Glutamatergic neuron (in vitro differentiated cells): ENCODE data around the gene EDEM3. TPM values are rescaled to one million over a fixed set of nuclear protein-coding genes. Genes with fewer than 3 reads are reported as not detected.

Experiments used
- DNase-seq: peaks from one replicate; pipeline ENCODE4 v3.0.0; 2022
- H3K27ac Mint-ChIP-seq: one replicate; pipeline ENCODE4 v1.8.0; 2020; ENCODE audit warnings: mild to moderate bottlenecking, mixed read lengths, inconsistent platforms; ENCODE audit not compliant: unreplicated experiment
- H3K27me3 Mint-ChIP-seq: one replicate; pipeline ENCODE4 v1.8.0; 2020; ENCODE audit warnings: mild to moderate bottlenecking, moderate library complexity, mixed read lengths, inconsistent platforms; ENCODE audit not compliant: unreplicated experiment
- H3K36me3 Mint-ChIP-seq: one replicate; pipeline ENCODE4 v1.8.0; 2020; ENCODE audit warnings: mild to moderate bottlenecking, mixed read lengths, inconsistent platforms; ENCODE audit not compliant: unreplicated experiment
- H3K4me1 Mint-ChIP-seq: one replicate; pipeline ENCODE4 v1.8.0; 2020; ENCODE audit warnings: mild to moderate bottlenecking, low read depth, mixed read lengths, inconsistent platforms; ENCODE audit not compliant: unreplicated experiment
- H3K4me3 Mint-ChIP-seq: one replicate; pipeline ENCODE4 v1.8.0; 2020; ENCODE audit warnings: mild to moderate bottlenecking, mixed read lengths, inconsistent platforms; ENCODE audit not compliant: unreplicated experiment
- H3K9me3 Mint-ChIP-seq: one replicate; pipeline ENCODE4 v1.8.0; 2020; ENCODE audit warnings: mild to moderate bottlenecking, moderate library complexity, mixed read lengths, inconsistent platforms; ENCODE audit not compliant: unreplicated experiment
- total RNA-seq: library from RNA; stranded (reverse); fragmentation: NEBNext Ultra II Directional; extraction: Animal tissue kit (Norgen Biotek cat#: 25700); gene quantifications from one replicate; pipeline ENCODE4 v1.2.1, GENCODE V29; 2021; ENCODE audit not compliant: unreplicated experiment
- TF ChIP-seq, protein P1 (sequence below): fragments of 200-600 bp; sonication (generic); IDR thresholded peaks from one replicate; pipeline ENCODE4 v1.5.0; 2021; ENCODE audit not compliant: partially characterized antibody, unreplicated experiment

EDEM3 gene
- total RNA-seq, 1 donor from 2014 or later = 23.6 TPM

DNA sequence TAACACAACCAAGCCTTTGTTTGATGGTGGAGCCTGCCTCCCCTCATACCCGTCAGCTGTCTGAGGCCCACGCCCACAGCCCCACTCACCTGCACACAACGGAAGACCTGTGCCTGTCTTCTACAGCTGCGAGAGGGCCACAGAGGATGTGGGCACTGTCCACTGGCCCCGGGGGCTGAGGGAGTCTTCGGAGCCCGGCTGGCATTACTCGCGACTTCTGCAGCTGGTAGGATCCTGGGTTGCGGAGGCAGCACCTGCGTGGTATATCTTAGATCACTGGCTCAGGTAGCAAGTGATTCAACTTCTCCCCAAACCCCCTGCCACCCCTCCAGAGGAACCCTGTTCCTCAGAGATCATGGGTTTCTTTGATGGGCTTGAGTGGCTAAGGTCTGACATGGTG, 109.9 kb downstream of the EDEM3 start:
- Mint-ChIP-seq H3K36me3 (peaks cover 14% of the 10 kb centered on the region), H3K4me1 (no peaks in the 10 kb centered on the region), H3K27ac (no peak overlapping the region), H3K4me3 (no peak overlapping the region), H3K27me3 (peaks cover 2% of the 10 kb centered on the region), H3K9me3 (peaks cover 4% of the 10 kb centered on the region)
- TF ChIP-seq, protein P1, sequence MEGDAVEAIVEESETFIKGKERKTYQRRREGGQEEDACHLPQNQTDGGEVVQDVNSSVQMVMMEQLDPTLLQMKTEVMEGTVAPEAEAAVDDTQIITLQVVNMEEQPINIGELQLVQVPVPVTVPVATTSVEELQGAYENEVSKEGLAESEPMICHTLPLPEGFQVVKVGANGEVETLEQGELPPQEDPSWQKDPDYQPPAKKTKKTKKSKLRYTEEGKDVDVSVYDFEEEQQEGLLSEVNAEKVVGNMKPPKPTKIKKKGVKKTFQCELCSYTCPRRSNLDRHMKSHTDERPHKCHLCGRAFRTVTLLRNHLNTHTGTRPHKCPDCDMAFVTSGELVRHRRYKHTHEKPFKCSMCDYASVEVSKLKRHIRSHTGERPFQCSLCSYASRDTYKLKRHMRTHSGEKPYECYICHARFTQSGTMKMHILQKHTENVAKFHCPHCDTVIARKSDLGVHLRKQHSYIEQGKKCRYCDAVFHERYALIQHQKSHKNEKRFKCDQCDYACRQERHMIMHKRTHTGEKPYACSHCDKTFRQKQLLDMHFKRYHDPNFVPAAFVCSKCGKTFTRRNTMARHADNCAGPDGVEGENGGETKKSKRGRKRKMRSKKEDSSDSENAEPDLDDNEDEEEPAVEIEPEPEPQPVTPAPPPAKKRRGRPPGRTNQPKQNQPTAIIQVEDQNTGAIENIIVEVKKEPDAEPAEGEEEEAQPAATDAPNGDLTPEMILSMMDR = no peak
- DNase-seq = no peak

DNA sequence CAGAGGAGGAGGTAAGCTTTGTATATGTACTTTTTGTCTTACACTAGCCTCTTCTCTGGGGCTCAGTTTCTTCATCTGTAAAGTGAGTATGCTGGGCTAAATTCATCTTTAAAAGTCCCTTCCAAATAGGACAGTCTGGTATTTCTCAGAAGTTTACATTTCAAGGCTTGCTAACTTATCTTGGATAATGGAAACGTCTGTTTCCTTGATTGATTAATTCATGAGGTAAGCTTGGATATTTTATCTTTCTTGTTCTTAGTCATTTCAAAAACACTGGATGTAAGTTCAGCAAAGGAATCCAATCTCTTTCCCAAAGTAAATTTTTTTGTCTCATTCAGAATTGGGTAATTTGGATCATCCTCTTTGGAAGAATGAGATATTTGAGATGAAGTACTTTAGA, 111.0 kb downstream of the EDEM3 start:
- Mint-ChIP-seq H3K27me3 (peaks cover 2% of the 10 kb centered on the region), H3K4me1 (no peaks in the 10 kb centered on the region), H3K9me3 (peaks cover 5% of the 10 kb centered on the region), H3K4me3 (no peak overlapping the region), H3K27ac (no peak overlapping the region), H3K36me3 (peaks cover 9% of the 10 kb centered on the region)
- TF ChIP-seq, protein P1 = no peak
- no peak for DNase-seq

DNA sequence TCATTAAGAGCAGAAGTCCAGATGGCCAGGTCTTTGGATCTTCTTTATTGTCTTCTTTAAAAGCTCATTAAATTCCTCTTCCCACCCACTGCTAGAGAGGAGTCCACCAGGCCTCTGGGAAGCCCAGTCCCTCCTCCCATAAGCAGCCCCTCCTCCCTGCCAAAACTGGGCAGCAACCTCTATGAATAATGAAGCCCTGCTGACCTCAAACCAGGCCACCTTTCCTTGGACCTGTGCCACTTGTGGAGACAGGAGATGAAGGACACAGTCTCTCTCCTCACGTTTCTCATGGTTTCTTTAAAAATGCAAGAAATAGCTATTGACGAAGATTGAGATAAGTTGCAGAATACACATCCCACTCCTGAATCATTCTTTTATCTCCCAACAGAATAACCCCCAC, 112.8 kb downstream of the EDEM3 start:
- H3K4me3 Mint-ChIP-seq = no peak overlapping the region
- TF ChIP-seq, protein P1 = no peak

GRCh38 chr1:184640505-184640904, 114.2 kb downstream of the EDEM3 start:
- peaks cover 7% of the 10 kb centered on the region for H3K9me3 Mint-ChIP-seq
- peaks cover 9% of the 10 kb centered on the region for H3K36me3 Mint-ChIP-seq
- TF ChIP-seq, protein P1 = no peak
- H3K27ac Mint-ChIP-seq = no peak overlapping the region
- no peak for DNase-seq
- no peaks in the 10 kb centered on the region for H3K4me1 Mint-ChIP-seq
- no peak overlapping the region for H3K4me3 Mint-ChIP-seq
- peaks cover 3% of the 10 kb centered on the region for H3K27me3 Mint-ChIP-seq

More for the DNA sequence above, 112.8 kb downstream of the EDEM3 start:
- Mint-ChIP-seq H3K4me1 (no peaks in the 10 kb centered on the region), H3K9me3 (peaks cover 7% of the 10 kb centered on the region), H3K27ac (no peak overlapping the region), H3K27me3 (peaks cover 3% of the 10 kb centered on the region), H3K36me3 (peaks cover 9% of the 10 kb centered on the region)
- no peak for DNase-seq

Other genes starting within 250 kb of the EDEM3 start
- 2.4 TPM for gene NIBAN1, start 219.7 kb upstream of the EDEM3 start, total RNA-seq